KMS-11 (cell line): Measurements from ENCODE around the gene CCDC148.

Experiments
- H2AFZ ChIP-seq: fragments of 200-600 bp; sonication (generic); 2 replicates; pipeline ENCODE4 v1.6.1; 2016; ENCODE audit warnings: antibody characterized with exemption, mixed run types, low read depth
- H3K27ac ChIP-seq: fragments of 200-600 bp; sonication (generic); 2 replicates; pipeline ENCODE4 v1.6.1; 2016; ENCODE audit warnings: mild to moderate bottlenecking, mixed run types
- H3K27me3 ChIP-seq: fragments of 200-600 bp; sonication (generic); 2 replicates; pipeline ENCODE4 v1.6.1; 2017; ENCODE audit warnings: mild to moderate bottlenecking, low read depth, mixed run types, moderate library complexity; ENCODE audit not compliant: insufficient read depth
- H3K36me3 ChIP-seq: fragments of 200-600 bp; sonication (generic); 2 replicates; pipeline ENCODE4 v1.6.1; 2017; ENCODE audit warnings: mild to moderate bottlenecking, mixed run types; ENCODE audit not compliant: insufficient read depth
- H3K4me1 ChIP-seq: fragments of 200-600 bp; sonication (generic); 2 replicates; pipeline ENCODE4 v1.6.1; 2016; ENCODE audit warnings: mild to moderate bottlenecking, low read depth, mixed run types; ENCODE audit not compliant: poor library complexity, severe bottlenecking
- H3K4me2 ChIP-seq: fragments of 200-600 bp; sonication (generic); 2 replicates; pipeline ENCODE4 v1.7.0; 2016; ENCODE audit warnings: mild to moderate bottlenecking, mixed run types
- H3K4me3 ChIP-seq: fragments of 200-600 bp; sonication (generic); IDR thresholded peaks from 2 replicates; pipeline ENCODE4 v1.6.1; 2017; ENCODE audit warnings: low read depth, low read length, mixed read lengths; ENCODE audit not compliant: insufficient read depth
- H3K79me2 ChIP-seq: fragments of 200-600 bp; sonication (generic); 2 replicates; pipeline ENCODE4 v1.6.1; 2016; ENCODE audit warnings: low read depth, mixed run types; ENCODE audit not compliant: insufficient read depth
- H3K9ac ChIP-seq: fragments of 200-600 bp; sonication (generic); 2 replicates; pipeline ENCODE4 v1.6.1; 2016; ENCODE audit warnings: mild to moderate bottlenecking, mixed run types
- H4K20me1 ChIP-seq: fragments of 200-600 bp; sonication (generic); 2 replicates; pipeline ENCODE4 v1.6.1; 2016; ENCODE audit warnings: mild to moderate bottlenecking, mixed run types; ENCODE audit not compliant: insufficient read depth
- CTCF ChIP-seq: fragments of 200-600 bp; sonication (generic); conservative IDR thresholded peaks from 2 replicates; pipeline ENCODE4 v1.6.1; 2017; ENCODE audit warnings: low read depth, mild to moderate bottlenecking, antibody characterized with exemption, low read length, moderate library complexity, mixed read lengths

The CCDC148 gene

GRCh38 chr2:158493458-158493857, 36.9 kb upstream of the CCDC148 start:
- Histone ChIP-seq H3K36me3 (no peaks in the 10 kb centered on the region), H4K20me1 (no peaks in the 10 kb centered on the region; the same call in 1 of the 2 replicates), H3K79me2 (peaks cover 72% of the 10 kb centered on the region; the same call in 1 of the 2 replicates), H3K4me2 (no peak overlapping the region), H2AFZ (no peak overlapping the region), H3K9ac (no peak overlapping the region), H3K4me3 (no peak overlapping the region), H3K27ac (no peak overlapping the region), H3K27me3 (no peaks in the 10 kb centered on the region), H3K4me1 (peaks cover 18% of the 10 kb centered on the region)
- no peak for TF ChIP-seq CTCF

DNA sequence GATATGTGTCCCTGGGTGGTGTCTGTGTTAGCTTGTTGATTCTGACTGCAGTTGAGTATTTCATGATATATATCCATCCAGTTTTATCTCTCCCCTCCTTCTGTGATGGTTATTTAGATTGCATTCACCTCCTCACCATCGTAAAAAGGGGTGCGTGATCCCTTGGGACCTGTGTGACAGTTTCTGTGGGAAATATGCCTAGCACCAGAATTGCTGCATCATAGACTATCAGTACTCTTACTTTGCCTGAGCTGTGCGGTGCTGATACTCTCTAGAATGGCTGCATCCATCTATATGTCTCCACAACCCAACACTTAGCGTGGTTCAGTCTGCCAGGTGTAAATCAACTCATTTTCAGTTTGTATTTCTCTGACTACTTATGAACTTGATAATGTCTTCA, 34.5 kb upstream of the CCDC148 start:
- H3K4me1 ChIP-seq, result peaks cover 36% of the 10 kb centered on the region
- TF ChIP-seq CTCF, result no peak
- peaks cover 4% of the 10 kb centered on the region; the same call in 1 of the 2 replicates for H4K20me1 ChIP-seq
- no peak overlapping the region for H3K4me3 ChIP-seq
- H2AFZ ChIP-seq, result no peak overlapping the region
- no peak overlapping the region for H3K27ac ChIP-seq
- no peaks in the 10 kb centered on the region for H3K27me3 ChIP-seq
- no peak overlapping the region for H3K4me2 ChIP-seq
- H3K36me3 ChIP-seq, result no peaks in the 10 kb centered on the region
- no peak overlapping the region for H3K9ac ChIP-seq
- H3K79me2 ChIP-seq, result peaks cover 83% of the 10 kb centered on the region; the same call in 1 of the 2 replicates

GRCh38 chr2:158489366-158490112, 33.0 kb upstream of the CCDC148 start:
- Histone ChIP-seq H3K4me3 (no peak overlapping the region), H3K27ac (no peak overlapping the region), H3K4me2 (no peak overlapping the region), H3K27me3 (no peaks in the 10 kb centered on the region), H3K36me3 (no peaks in the 10 kb centered on the region), H4K20me1 (peaks cover 4% of the 10 kb centered on the region; the same call in 1 of the 2 replicates), H2AFZ (no peak overlapping the region), H3K79me2 (peaks cover 86% of the 10 kb centered on the region; the same call in 1 of the 2 replicates), H3K4me1 (peaks cover 47% of the 10 kb centered on the region), H3K9ac (no peak overlapping the region)
- no peak for TF ChIP-seq CTCF

DNA sequence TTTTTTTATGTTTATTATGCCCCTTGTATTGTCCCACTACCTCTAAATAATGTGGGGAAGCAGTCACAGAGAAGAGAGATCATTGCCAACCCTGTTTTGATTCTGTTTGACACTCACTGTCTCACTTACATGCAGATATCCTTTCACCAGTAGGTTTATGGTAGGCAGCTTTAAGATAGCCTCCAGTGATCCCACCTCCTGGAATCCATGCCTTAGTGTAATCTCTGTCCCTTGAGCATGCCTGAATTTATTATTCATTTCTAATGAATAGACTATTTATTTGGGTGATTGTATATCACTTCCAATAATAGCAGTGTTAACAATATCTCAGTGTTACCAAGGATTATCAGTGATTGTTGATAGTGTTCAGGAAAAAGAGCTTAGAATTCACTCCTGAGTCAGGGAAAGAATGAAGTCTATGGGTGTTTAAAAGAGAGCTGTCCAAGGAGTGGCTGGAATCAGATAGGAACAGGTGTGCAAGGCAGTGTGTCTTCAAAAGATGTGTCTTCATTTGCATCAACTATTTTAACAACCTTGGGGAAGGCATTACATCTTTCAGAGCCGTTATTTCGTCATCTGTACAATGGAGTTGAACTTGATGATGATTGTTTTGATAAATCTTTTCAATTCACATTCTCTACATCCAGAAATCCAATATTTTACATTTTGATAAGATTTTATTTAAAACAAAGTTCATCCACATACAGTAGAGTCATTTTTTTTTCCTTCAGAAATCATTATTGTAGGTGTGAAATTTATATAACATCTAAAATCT, 32.1 kb upstream of the CCDC148 start:
- H3K9ac ChIP-seq, result no peak overlapping the region
- H2AFZ ChIP-seq, result no peak overlapping the region
- no peak overlapping the region for H3K4me3 ChIP-seq
- peaks cover 83% of the 10 kb centered on the region; the same call in 1 of the 2 replicates for H3K79me2 ChIP-seq
- TF ChIP-seq CTCF, result no peak
- no peak overlapping the region for H3K27ac ChIP-seq
- H3K4me1 ChIP-seq, result peaks cover 51% of the 10 kb centered on the region
- H3K27me3 ChIP-seq, result no peaks in the 10 kb centered on the region
- H4K20me1 ChIP-seq, result peaks cover 4% of the 10 kb centered on the region; the same call in 1 of the 2 replicates
- no peaks in the 10 kb centered on the region for H3K36me3 ChIP-seq
- no peak overlapping the region; the same call in 1 of the 2 replicates for H3K4me2 ChIP-seq
